GM21526 (cell line): ENCODE results near the gene H2BW1.
"Not testable (repeated sequence)": the region's sequence is repeated elsewhere in the genome, so short reads cannot be mapped to it uniquely, and the experiment has no call there.

Source experiments
- ATAC-seq: cut with Tn5 transposase; IDR thresholded peaks from one replicate; pipeline ENCODE4 v1.9.1; 2021; ENCODE audit warnings: moderate library complexity; ENCODE audit not compliant: unreplicated experiment, low FRiP score

The H2BW1 gene, protein sequence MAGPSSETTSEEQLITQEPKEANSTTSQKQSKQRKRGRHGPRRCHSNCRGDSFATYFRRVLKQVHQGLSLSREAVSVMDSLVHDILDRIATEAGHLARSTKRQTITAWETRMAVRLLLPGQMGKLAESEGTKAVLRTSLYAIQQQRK

DNA sequence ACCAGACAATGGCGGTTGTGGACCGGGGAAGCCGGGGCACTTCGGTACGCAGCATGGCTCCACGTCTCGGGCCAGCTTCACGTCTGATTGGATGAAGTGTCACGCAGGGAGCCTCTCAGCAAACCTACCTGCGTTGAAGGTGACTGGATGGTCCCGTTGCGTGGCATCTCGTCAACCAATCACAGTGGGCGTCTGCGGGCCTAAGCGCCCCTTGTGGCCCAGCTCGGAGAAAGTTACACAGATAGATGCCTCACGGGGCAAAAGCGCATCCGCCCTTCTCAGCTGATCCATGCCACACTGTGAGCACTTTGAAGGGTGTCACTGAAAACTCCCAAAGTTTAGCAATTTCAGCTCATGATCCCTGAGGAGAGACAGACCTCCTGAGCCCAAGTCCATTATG lies at the start of gene H2BW1:
TSS of gene H2BW1 (minus strand) at position 103 of the 400 bp plus-strand sequence. CDS start 132 bp downstream, outside the sequence.
- ATAC-seq: no peak

GRCh38 chrX:104062636-104063035 lies 49.1 kb upstream of the H2BW1 start:
- ATAC-seq: not testable (repeated sequence)

DNA sequence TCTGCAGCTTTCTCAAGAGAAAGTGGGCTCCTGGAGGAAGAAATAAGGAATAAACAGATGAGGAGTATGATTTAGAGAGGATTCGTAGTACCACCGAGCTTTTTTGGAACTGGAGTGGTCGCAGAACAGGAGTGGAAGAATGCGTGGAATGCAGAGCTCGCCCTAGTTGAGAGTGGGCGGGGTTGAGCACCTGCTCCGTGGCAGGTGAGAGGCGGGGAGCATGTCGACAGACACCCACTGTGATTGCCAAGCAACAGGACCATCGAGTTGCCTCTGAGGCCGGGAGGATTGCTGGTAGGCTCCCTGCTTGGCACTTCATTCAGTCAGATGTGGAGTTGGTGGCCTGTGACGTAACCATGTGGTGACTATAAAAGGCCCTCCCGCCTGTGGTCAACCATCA lies 41.4 kb upstream of the H2BW1 start:
- not testable (repeated sequence) for ATAC-seq

- no peak for ATAC-seq
These were observed 33.7 kb upstream of the H2BW1 start for GRCh38 chrX:104047171-104047570.

GRCh38 chrX:104045642-104046041 lies 32.1 kb upstream of the H2BW1 start:
- no peak for ATAC-seq

DNA sequence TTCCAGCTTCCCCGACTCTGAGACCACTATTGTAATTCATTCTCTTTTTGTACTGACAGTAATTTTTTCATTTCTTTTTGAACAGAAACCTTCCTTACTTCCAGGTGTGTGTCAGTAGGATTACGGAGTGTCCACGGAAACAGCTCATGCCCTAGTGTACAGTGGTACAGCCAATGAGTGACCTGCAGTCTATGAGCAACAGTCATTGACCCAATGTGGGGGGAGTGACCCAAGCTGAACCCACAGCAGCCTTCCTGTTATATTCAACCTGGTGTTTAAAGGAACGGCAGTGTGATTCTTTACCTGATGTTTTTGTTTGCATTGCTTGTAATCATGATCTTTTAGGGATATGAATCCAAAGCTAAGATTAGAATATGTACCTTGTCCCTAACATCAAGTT lies 27.5 kb upstream of the H2BW1 start:
- ATAC-seq: no peak

DNA sequence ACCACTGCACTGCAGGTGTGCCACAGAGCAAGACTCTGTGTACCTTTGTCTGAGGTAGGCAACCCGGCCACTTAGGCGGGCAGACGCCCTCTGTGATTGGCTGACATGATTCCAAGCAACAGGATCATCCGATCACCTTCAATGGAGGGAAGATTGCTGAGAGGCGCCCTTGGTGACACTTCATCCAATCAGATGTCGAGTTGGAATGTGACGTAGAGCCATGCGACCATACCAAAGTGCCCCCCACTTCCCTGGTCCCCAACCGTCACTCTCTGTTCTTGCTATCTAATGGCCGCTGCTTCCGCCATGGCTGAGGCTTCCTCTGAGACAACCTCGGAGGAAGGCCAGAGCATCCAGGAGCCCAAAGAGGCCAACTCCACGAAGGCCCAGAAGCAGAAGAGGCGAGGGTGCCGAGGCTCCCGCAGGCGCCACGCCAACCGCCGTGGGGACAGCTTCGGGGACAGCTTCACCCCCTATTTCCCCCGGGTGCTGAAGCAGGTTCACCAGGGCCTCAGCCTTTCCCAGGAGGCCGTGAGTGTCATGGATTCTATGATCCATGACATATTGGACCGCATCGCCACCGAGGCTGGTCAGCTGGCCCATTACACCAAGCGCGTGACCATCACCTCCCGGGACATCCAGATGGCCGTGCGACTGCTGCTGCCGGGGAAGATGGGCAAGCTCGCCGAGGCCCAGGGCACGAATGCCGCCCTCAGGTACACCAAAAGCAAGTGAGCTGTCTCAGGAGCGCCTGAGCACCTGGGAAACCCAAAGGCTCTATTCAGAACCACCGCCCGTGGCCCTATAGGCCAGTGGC lies 26.4 kb upstream of the H2BW1 start, which contains the start of gene H2BW2:
TSS of gene H2BW2 (plus strand) at position 268 of the 817 bp plus-strand sequence. CDS start at position 307, 39 bp downstream.
- no peak for ATAC-seq

DNA sequence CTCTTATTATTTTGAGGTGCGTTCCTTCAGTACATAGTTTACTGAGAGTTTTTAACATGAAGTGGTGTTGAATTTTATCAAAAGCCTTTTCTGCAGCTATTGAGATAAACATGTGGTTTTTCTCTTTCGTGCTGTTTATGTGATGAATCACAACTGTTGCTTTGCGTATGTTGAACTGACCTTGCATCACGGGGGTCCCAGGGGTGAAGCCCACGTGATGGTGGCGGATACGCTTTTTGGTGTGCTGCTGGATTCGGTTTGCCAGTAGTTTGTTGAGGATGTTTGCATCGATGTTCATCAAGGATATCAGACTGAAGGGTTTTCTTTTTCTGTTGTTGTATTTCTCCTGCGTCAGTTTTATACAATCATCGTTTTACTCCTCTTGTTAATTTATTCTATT lies 4.6 kb upstream of the H2BW1 start:
- ATAC-seq: no peak

DNA sequence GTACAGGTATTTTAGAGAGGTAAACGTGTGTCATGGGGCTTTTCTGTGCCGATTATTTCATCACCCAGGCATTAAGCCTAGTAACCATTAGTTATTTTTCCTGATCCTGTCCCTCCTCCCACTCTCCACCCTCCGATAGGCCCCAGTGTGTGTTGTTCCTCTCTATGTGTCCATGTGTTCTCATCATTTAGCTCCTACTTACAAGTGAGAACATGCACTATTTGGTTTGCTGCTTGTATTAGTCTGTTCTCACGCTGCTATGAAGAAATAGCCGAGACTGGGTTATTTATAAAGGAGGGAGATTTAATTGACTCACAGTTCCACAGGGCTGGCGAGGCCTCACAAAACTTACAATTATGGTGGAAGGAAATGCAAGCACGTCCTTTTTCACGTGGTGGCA lies 2.1 kb upstream of the H2BW1 start:
- ATAC-seq: not testable (repeated sequence)

- ATAC-seq: no peak
These were observed 350 bp downstream of the H2BW1 start for GRCh38 chrX:104013158-104013557.

GRCh38 chrX:104008831-104009230 lies 4.7 kb downstream of the H2BW1 start:
- ATAC-seq: no peak

GRCh38 chrX:103999234-103999633 lies 14.3 kb downstream of the H2BW1 start:
- peak; percentile 67 for ATAC-seq

GRCh38 chrX:103983508-103983907 lies 30.0 kb downstream of the H2BW1 start:
- ATAC-seq: not testable (repeated sequence)

- peak; percentile 99 for ATAC-seq
These were observed 50.9 kb downstream of the H2BW1 start, which contains the start of gene TMSB15B for GRCh38 chrX:103962411-103963278. TSS of gene TMSB15B (plus strand) at chrX:103962627.
